CD8-positive, alpha-beta memory T cell (primary cell): ENCODE data around the gene CREB5. TPM values are rescaled to one million over a fixed set of nuclear protein-coding genes. Genes with fewer than 3 reads are reported as not detected.

Experiments used
- CTCF ChIA-PET: fragments of 350-600 bp; sonication (Branson Sonifier 250); formaldehyde crosslinking; loops from one replicate; lab custom pipeline; 2021; ENCODE audit warnings: antibody characterized with exemption; lab: Charles Lee
- POLR2A ChIA-PET: fragments of 350-600 bp; sonication (Branson Sonifier 250); formaldehyde crosslinking; loops from one replicate; lab custom pipeline; 2021; ENCODE audit warnings: antibody characterized with exemption; lab: Charles Lee
- DNase-seq, 5 donors: peaks; one replicate each; pipeline versions ENCODE4 v3.0.0 to v3.0.0-alpha.2; 2020 to 2022; ENCODE audit warnings: mixed read lengths in 1 of 5
- H3K27ac ChIP-seq: one replicate; pipeline ENCODE4 v1.7.0; 2013; ENCODE audit warnings: low read depth, mild to moderate bottlenecking, low read length, moderate library complexity
- H3K27me3 ChIP-seq: 2 replicates; pipeline ENCODE4 v1.7.0; 2013; ENCODE audit warnings: low read length, mild to moderate bottlenecking; ENCODE audit not compliant: insufficient read depth, poor library complexity, severe bottlenecking
- H3K36me3 ChIP-seq: 2 replicates; pipeline ENCODE4 v1.7.0; 2013; ENCODE audit warnings: mild to moderate bottlenecking, low read length, moderate library complexity; ENCODE audit not compliant: insufficient read depth
- H3K4me1 ChIP-seq: 2 replicates; pipeline ENCODE4 v1.7.0; 2013; ENCODE audit warnings: mild to moderate bottlenecking, low read length, moderate library complexity; ENCODE audit not compliant: insufficient read depth
- H3K4me3 ChIP-seq: 2 replicates; pipeline ENCODE4 v1.7.0; 2013; ENCODE audit warnings: mild to moderate bottlenecking, low read length
- H3K9me3 ChIP-seq: 2 replicates; pipeline ENCODE4 v1.7.0; 2013; ENCODE audit warnings: mild to moderate bottlenecking, low read length
- H3K27ac Mint-ChIP-seq, 8 donors: one replicate each; pipeline ENCODE4 v1.8.0; 2020 to 2021; ENCODE audit warnings: mixed read lengths in 8 of 8, mild to moderate bottlenecking in 6 of 8, inconsistent platforms in 3 of 8, moderate library complexity in 3 of 8
- H3K27me3 Mint-ChIP-seq, 2 donors: one replicate each; pipeline ENCODE4 v1.8.0; 2020 to 2021; ENCODE audit warnings: mixed read lengths in 2 of 2, mild to moderate bottlenecking in 1 of 2, moderate library complexity in 1 of 2
- H3K36me3 Mint-ChIP-seq, 3 donors: one replicate each; pipeline ENCODE4 v1.8.0; 2020 to 2021; ENCODE audit warnings: mixed read lengths in 3 of 3, inconsistent platforms in 1 of 3, mild to moderate bottlenecking in 1 of 3
- H3K4me1 Mint-ChIP-seq, 3 donors: one replicate each; pipeline ENCODE4 v1.8.0; 2020 to 2021; ENCODE audit warnings: mixed read lengths in 3 of 3, inconsistent platforms in 1 of 3, mild to moderate bottlenecking in 1 of 3
- H3K4me3 Mint-ChIP-seq, 7 donors: one replicate each; pipeline ENCODE4 v1.8.0; 2020 to 2021; ENCODE audit warnings: mixed read lengths in 7 of 7, mild to moderate bottlenecking in 6 of 7, moderate library complexity in 4 of 7, inconsistent platforms in 2 of 7
- H3K9me3 Mint-ChIP-seq, 5 donors: one replicate each; pipeline ENCODE4 v1.8.0; 2020 to 2022; ENCODE audit warnings: mixed read lengths in 5 of 5, mild to moderate bottlenecking in 3 of 5, moderate library complexity in 2 of 5, inconsistent platforms in 1 of 5
- polyA plus RNA-seq: library from polyadenylated mRNA; unstranded; fragments of 300-500 nt; fragmentation: Illumina TruSeq; gene quantifications from one replicate; pipeline ENCODE4 v1.2.3, GENCODE V29; 2021
- total RNA-seq, 2 experiments: library from RNA; stranded (reverse); gene quantifications; one replicate each; pipeline ENCODE4 v1.2.3, GENCODE V29; 2021

CREB5 gene
- total and polyA plus RNA-seq, 3 experiments from 2014 or later = not detected

GRCh38 chr7:28871631-28872030 lies 459.3 kb downstream of the CREB5 start:
- Mint-ChIP-seq H3K9me3 (peaks cover 0 to 2% (median 0%) of the 10 kb centered on the region in 5 donors), H3K4me3 (no peak overlapping the region), H3K4me1 (no peaks in the 10 kb centered on the region), H3K27me3 (peaks cover 8 to 26% of the 10 kb centered on the region in 2 donors), H3K27ac (no peak overlapping the region), H3K36me3 (peaks cover 0 to 1% (median 0%) of the 10 kb centered on the region in 3 donors)
- H3K4me3 ChIP-seq = no peak overlapping the region
- no peaks in the 10 kb centered on the region for H3K9me3 ChIP-seq
- H3K36me3 ChIP-seq = no peaks in the 10 kb centered on the region
- CTCF ChIA-PET = no interaction called here
- H3K27me3 ChIP-seq = no peaks in the 10 kb centered on the region
- no peaks in the 10 kb centered on the region for H3K4me1 ChIP-seq
- POLR2A ChIA-PET = no interaction called here
- H3K27ac ChIP-seq = no peak overlapping the region
- DNase-seq = no peak

DNA sequence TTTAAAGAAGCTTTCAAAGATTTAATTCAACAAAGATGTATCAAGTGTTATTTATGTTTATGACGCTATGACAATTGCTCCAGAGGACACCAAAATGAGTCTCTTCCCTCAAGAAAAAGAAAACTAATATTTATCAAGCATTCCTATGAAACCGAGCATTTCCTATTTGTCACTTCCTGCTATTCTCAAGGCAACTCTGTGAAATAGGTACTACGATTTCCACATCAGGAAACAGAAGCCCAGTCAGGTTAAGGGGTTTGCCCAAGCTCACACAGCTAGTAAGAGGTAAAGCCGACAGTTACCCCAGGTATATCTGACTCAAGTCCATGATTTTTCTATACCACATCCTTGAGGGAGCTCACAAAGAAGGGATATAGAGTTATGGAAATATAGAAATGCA lies 459.9 kb downstream of the CREB5 start:
- H3K27me3 ChIP-seq = no peaks in the 10 kb centered on the region
- Mint-ChIP-seq H3K4me3 (no peak overlapping the region), H3K9me3 (no peaks in the 10 kb centered on the region), H3K36me3 (peaks cover 0 to 1% (median 0%) of the 10 kb centered on the region in 3 donors), H3K27ac (no peak overlapping the region), H3K27me3 (peaks cover 7 to 25% of the 10 kb centered on the region in 2 donors), H3K4me1 (no peaks in the 10 kb centered on the region)
- DNase-seq = no peak
- POLR2A ChIA-PET = no interaction called here
- no peak overlapping the region for H3K4me3 ChIP-seq
- H3K27ac ChIP-seq = no peak overlapping the region
- H3K36me3 ChIP-seq = no peaks in the 10 kb centered on the region
- CTCF ChIA-PET = no interaction called here
- H3K4me1 ChIP-seq = no peaks in the 10 kb centered on the region
- no peaks in the 10 kb centered on the region for H3K9me3 ChIP-seq

DNA sequence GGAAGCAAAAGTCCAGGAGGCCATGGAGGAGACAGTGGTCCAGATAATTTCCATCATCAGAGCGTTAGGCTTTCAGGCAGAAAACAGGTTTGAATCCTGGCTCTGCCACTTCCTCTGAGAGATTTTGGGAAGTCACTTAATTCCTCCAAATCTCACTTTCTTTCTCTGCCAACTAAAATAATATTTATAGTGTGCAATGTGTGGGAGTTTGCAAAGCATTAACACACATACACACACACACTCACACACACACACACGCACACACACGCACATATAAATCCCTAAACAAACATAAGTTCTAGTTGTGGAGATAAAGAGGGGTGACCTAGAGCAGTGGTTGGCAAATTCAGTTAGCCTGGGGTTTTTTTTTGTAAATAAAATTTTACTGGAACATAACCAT lies 461.0 kb downstream of the CREB5 start:
- H3K27ac ChIP-seq = no peak overlapping the region
- no peaks in the 10 kb centered on the region for H3K4me1 ChIP-seq
- H3K4me3 Mint-ChIP-seq = no peak overlapping the region
- H3K36me3 ChIP-seq = no peaks in the 10 kb centered on the region
- ChIA-PET POLR2A (no interaction called here), CTCF (no interaction called here)
- no peaks in the 10 kb centered on the region for H3K9me3 Mint-ChIP-seq
- no peak for DNase-seq
- no peaks in the 10 kb centered on the region for H3K4me1 Mint-ChIP-seq
- peaks cover 2 to 17% of the 10 kb centered on the region in 2 donors for H3K27me3 Mint-ChIP-seq
- H3K36me3 Mint-ChIP-seq = peaks cover 0 to 1% (median 0%) of the 10 kb centered on the region in 3 donors
- H3K27me3 ChIP-seq = no peaks in the 10 kb centered on the region
- H3K9me3 ChIP-seq = no peaks in the 10 kb centered on the region
- H3K4me3 ChIP-seq = no peak overlapping the region
- no peak overlapping the region for H3K27ac Mint-ChIP-seq

GRCh38 chr7:28874001-28874400 lies 461.7 kb downstream of the CREB5 start:
- Mint-ChIP-seq H3K27ac (no peak overlapping the region), H3K4me1 (no peaks in the 10 kb centered on the region), H3K36me3 (peaks cover 0 to 1% (median 0%) of the 10 kb centered on the region in 3 donors), H3K9me3 (no peaks in the 10 kb centered on the region), H3K4me3 (no peak overlapping the region), H3K27me3 (peaks cover 2 to 23% of the 10 kb centered on the region in 2 donors)
- Histone ChIP-seq H3K4me1 (no peaks in the 10 kb centered on the region), H3K4me3 (no peak overlapping the region), H3K9me3 (no peaks in the 10 kb centered on the region), H3K36me3 (no peaks in the 10 kb centered on the region), H3K27me3 (no peaks in the 10 kb centered on the region), H3K27ac (no peak overlapping the region)
- ChIA-PET POLR2A (no interaction called here), CTCF (no interaction called here)
- no peak for DNase-seq

Other genes with a start within 250 kb of the CREB5 start
- gene JAZF1, start 231.7 kb upstream of the CREB5 start, total RNA-seq = 1 to 10 TPM; 3.2 to 4.9 TPM
- gene JAZF1, start 231.7 kb upstream of the CREB5 start, polyA plus RNA-seq = 5.1 TPM